HG02852 (cell line): Measurements from ENCODE around the gene STK35.

Source experiments
- ATAC-seq: cut with Tn5 transposase; IDR thresholded peaks from one replicate; pipeline ENCODE4 v1.9.1; 2021; ENCODE audit warnings: mild to moderate bottlenecking, moderate library complexity; ENCODE audit not compliant: unreplicated experiment

Gene STK35

DNA sequence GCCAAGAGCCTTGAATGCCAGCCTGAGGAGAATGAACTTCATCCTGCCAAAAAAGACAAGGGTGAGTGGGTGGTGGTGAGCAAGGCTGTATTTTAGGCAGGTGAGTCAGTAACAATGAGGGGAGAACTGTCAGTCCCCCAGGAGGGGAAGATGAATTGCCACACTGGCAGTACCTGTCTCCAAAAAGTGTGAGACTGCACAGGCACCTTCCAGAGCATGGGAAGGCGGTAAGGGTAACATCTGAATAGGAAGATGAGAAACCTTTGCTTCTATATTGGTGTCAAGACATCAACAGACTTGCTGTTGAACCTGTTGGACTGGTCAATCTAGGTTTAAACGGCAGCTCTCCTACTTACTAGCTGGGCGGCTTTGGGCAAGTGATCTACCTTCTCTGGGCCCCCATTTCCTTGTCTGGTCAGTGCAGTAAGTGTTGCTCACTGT is 30.9 kb downstream of the STK35 start:
- ATAC-seq: no peak

DNA sequence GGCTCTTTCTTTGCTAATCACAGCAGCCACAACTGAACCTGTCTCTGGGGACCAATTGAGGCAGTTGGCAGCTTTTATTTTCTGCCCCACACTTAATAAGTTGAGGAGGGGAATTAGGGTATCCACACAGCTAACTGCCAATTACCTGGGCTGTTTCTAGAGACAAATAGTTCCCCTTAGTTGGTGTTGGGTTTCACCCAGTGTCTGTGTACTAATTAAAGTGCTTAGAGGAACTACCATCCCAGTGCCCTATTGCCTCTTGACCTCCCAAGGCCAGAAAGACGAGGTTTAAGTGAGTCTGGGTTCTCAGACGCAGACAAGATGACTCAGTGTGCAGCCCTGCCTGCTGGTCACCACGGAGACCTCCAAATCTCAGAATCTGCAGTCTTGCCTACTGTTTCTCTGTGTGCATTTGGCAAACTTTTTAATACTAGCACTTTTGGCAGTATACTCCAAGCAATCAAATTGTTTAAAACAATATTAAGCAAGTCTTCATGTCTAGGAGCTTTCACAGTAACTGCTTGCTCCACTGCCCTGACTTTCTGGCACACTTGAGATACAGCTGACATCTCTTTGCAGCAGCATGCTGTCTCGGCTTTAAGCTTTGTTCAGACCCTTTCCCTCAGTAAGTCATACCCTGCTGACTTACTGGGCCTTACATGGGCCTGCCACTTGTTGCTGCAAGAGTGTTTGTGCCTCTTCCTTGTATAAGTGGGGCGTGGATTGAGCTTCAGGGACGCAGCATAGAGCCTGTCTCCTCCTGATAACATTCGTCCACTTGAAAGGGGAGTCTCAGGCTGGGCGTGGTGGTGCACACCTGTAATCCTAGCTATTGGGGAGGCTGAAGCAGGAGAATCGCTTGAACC is 31.9 kb downstream of the STK35 start:
- ATAC-seq: no peak

DNA sequence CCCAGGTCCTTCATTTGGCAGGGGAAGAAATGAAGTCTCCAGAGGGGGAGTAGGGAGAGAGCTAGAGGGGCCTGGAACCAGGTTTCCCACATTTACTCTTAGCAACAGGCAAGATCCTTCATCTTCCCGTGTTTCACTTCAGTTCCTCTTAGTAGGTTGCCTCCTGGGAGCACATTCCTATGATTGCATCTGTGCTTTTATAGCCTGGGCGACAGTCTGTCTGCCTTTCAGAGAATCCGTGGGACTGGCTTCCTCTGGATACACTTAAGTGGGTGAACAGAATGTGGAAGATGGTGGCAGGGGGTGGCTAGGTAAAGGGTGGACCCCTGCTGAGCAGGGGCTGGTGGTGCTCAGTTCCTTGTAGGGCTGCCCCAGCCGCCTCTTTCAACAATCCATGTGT is 33.4 kb downstream of the STK35 start:
- ATAC-seq: no peak

DNA sequence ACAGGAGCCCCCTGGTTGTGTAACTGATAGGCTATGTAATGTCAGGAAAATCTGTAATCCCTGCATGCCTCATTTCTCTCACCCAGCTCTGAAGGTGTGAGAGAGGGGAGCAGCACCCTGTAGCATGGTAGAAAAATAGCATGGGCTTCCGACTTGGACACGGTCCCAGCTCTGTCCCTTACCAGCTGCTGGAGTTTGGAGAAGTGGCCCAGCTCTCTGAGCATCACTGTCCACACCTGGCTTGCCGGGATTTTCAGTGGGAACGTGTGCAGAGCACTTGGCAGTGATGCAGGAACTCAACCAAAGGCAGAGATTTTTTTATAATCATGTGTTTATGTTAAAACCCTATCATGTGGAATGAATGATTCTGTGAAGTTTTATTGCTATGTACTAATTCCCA is 34.6 kb downstream of the STK35 start:
- ATAC-seq: no peak

DNA sequence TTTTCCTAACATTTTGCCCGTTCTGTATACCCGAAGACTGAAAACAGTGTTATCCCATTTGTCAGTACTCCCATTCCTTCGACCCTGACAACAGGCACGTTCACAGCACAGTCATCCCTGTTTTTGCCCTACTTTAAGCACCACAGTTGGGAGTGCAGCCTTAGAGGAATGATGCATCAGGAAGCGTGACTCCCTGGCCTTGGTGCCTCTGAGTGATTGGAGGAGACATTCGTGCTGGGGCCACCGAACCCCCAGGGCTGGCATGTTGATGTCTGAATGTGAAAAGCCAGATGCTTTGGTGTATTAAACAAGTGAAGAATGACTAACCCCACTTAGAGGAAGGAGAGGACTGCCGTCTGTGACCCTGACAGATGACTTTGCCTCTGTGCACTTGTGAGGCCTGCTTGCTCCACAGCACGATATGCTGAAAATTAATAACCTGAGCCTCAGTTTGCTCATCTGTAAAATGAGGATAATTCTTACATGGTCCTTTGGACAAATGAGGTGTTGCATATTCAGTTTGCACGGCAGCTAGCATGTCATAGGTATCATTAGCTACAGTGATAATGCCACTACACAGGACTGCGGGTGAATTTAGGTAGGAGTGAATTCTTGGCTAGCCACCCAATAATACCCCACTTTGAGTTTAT is 36.0 kb downstream of the STK35 start:
- no peak for ATAC-seq

DNA sequence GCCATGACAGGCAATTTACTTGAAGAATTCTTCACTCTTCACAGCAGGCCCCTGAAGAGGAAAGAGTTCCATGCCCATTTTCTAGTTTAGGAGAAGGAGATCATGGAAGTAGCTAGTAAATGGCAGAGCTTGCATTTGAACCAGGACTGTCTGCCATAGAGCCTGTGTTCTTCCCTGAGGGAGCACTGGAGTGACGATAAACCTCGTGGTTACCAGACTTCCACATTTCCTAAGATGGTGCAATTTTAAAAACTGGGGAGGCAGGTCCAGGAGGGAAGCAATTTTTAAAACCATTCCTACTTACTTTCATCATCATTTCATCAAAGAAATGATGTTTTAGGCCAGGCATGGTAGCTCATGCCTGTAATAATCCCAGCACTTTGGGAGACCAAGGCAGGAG is 36.8 kb downstream of the STK35 start:
- no peak for ATAC-seq

DNA sequence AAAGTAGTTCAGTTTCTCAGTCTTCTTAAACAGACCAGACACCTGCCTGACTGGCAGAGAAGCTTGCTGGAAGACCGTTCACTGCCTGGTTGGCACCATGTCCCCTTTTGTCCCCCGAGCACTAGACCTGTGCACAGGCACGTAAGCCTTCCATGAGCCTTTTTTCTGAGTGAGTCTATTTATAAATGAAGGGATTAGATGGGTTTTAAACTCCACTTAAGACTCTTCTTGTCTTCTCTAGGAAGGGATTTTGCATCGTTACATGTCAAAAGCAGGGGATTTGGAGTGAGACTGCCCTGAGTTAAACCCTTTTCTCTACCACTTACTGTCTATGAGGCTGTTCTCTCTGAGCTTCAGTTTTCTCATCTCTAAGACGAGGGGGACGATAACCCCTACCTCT is 37.6 kb downstream of the STK35 start:
- ATAC-seq: no peak

DNA sequence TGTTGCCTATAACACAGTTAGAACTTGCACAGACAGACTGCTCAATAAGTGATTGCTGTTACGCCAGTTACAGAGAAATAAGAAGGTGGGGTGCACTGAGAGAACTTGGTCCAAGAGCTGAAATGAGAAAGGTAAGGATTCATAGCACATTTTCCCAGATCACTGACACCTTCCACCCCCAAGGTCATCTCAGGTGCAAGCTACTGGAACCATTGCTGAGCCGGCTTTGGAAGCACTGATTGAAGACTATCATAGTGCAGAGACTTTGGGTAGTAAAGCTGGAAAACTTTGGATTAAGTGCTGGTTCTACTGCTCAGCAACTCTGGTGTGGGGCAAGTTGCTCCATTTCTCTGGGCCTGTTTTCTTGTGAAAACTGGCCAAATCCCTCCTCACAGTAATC is 38.1 kb downstream of the STK35 start:
- no peak for ATAC-seq

DNA sequence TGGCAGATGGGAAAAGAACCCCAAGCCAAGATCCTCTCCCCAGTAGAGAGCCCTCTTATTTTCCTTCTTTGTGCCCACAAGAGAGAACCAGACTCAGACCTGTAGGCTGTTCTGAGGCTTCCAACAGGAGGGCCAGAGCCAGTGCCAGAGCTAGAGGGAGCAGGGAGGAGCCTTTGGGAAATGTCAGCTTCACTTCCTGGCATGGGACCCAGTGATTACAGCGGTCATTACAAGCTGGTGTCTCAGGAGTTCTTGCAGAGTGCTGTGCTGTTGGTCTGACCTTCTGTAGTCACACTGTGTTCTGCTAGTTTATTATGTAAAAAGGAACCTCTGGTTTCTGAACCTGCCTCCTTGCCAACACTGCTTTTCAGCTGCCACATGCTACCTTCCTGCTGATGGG is 38.9 kb downstream of the STK35 start:
- ATAC-seq: no peak

DNA sequence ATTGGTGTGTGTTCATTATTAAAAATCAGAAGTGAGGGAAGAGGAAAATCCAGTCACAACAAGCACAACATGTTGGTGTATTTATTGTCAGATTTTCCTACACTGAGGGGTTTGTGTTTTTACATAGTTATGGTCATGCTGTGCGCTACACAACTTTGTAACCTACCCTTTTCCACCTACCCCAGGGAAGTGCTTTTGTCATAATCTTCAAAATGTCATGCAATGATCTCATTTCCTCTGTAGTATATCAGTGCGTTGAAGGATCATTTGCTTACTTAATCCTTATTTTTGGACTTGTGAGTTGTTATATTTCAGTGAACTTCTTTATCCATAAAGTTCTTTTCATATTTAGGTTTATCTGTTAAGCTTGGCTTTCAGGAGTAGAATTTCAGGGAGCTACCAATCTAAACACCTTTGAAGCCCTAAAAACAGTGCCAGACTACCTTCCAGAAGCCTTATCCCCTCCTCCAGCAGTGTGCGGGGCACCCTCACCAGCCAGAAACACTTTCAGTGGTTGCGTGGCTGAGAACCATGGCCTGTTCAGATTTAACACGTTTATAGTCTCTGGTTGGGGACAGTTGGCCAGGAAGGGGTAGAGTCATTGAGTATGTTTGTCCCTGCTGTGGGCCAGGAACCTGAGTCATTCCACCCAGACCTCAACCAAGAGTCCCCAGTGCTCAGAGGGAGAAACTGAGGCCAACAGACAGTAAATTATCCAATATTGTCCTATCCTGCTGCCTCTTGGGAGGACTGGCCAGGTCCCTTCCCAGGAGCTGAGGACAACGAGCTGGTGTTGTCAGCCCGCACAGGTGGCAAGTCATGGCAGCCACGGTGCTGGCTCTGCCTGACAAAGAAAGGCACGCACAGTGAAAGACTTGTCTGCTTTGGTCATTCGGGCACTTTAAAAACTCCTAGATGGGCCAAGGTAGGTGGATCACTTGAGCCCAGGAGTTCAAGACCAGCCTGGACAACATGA is 40.3 kb downstream of the STK35 start:
- no peak for ATAC-seq

DNA sequence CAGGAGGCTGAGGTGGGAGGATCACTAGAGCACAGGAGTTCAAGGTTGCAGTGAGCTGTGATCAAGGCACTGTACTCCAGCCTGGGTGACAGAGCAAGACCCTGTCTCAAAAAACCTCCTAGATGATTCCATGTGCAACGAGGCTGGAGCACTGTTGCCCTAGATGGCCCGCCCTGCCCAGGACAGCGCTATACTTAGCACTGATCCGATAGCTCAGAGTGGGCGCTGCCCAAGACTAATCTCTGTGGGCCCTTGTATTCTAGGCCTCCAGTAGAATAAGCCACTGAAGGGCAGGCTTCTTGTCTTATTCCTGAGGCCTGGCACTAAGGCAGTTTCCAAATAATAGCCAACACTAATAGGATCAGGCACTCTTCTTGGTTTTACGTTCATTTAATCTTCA is 41.0 kb downstream of the STK35 start:
- no peak for ATAC-seq

DNA sequence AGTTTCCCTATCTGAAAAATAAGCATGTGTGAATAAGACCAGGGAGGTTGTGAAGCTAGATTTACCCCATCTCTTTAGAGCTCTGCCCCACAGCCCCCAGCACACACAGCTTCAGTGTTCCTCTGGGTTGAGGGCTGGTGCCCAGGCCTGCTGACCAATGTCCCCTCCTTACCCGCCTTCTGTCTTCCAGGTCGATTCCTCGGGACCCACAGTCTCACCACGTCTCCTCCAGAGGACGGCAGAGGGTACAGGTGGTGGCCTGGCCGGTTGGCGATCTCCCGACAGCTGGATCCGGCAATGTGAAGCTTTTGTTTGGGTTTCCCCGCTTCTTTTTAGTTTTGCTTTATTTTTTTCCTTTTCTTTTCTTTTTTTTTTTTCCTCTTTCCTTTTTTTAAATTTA is 42.0 kb downstream of the STK35 start:
- ATAC-seq: no peak

DNA sequence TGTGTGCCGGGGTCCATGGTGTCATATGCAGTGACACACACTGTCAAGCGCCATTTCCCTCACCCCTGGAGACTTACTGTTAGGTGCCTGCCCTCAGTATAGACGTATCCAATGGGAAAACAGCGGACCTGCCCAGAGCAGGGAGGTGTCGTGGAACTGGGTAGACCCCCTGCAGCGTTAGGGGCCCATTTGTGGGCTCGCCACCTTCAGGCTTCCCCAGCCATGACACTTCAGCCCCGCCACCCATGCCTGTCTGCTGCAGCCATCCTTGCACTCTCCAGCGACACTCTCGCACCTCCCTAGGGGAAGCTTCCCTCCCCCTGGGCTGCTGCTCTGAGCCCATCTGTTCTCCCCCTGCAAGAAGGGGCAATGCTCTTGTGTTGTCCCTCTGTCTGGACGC is 43.2 kb downstream of the STK35 start:
- no peak for ATAC-seq

DNA sequence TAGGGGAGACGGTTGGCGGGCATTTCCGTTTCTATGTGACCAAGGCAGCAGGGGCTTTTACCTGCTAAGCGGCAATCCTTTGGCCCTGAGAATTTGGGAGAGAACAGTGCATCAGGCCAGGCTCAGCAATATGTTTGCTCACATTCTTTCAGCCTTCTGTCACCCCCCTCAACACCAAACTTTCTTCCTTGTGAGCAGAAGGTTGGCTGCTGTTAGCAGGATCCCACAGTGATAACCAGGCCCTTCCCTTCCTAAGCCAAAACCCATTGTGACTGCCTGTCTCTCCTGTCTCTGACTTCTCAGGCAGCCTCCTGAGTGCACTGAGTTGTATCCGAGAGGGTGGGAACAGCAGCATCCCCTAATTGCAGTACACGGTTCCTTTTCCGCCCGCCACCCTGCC is 43.7 kb downstream of the STK35 start:
- ATAC-seq: no peak

DNA sequence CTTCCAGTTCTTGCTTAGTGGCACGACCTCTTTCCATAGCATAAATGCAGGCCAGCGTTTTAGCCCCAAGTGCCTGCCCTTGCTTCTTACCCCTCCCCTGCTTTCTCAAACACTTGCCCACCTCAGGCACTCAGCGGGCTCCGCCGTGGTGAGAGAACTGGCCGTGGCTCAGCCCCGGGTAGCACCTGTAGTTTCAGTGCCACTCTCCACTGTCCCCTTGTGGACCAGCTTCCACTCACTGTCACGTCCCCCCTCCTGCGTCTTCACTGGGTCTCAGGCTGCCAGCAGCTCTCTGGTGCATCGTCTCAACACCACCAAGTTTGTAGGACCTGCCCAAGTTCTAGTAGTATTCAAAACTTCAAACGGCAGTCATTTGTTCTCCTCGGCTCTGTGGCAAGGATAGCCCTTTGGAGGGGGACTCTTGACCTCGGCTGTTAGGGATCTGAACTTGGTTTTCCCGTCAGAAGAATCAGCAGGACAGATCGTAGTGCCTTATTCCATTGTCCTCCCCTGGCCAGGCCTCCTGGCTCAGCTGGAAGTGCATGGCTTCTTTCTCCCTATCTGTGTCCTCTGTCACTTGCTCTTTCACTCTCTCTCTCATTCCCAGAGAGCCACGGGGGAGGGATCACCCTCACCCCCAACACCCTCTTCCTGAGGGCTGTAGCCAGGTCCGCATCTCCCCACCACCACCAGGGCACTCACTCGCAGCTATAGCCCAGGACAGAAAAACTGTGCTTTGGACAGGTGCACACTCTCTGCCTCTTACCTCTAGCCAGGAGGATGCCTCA is 44.6 kb downstream of the STK35 start:
- no peak for ATAC-seq

DNA sequence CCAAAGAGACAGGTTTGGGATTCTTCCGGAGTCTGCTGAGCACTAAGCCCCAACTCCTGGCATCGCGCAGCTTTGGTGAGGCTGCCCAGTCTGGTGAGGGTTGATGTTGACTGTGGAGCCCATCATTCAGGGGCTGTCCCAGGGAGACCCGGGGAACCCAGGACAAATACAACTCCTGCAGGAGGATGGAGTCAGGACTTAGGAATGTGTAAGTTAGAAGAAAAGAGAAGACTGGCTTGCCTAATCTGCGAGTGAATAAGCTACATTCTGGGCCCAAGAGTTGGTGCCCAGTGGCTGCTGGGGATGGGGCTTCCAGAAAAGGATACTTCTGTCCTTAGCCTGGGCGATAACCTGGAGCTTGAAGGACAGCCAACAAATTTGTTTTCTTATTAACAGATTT is 47.9 kb downstream of the STK35 start:
- no peak for ATAC-seq

DNA sequence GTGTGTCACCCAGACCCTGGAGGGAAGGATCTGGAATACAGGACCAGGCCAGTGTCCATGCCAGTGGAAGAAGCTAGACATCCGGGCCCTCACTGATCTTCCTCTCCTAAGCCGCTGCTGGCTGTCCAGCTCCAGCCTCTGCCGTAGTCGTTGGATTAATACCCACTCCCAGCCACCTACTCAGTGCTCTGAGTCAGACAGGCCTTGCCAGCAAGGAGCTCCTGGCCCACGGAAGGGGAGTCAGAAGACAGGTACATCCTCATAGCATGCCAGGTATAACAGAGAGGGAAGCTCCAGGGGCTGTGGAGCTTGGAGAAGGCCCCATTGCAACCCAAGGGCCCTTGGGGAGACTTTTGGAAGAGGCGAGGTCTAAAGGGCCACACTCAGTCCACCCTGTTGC is 49.0 kb downstream of the STK35 start:
- no peak for ATAC-seq

DNA sequence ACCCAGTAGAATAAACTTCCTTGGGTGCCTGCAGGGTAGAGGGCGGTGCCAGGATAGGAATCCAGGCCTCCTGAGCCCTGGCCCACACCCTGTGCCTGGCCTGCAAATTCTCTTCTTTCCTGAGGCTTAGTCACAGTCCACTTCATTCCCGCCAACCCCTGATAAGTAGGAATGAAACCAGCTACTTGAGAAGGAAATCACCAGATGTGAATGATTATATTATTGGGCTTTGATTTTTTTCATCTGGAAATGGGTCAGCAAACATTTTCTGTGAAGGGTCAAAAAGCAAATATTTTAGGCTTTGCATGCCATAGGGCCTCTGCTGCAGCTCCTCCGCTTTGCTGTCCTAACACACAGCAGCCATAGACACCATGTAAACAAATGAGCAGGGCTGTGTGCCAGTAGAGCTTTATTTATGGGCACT is 50.2 kb downstream of the STK35 start:
- no peak for ATAC-seq

DNA sequence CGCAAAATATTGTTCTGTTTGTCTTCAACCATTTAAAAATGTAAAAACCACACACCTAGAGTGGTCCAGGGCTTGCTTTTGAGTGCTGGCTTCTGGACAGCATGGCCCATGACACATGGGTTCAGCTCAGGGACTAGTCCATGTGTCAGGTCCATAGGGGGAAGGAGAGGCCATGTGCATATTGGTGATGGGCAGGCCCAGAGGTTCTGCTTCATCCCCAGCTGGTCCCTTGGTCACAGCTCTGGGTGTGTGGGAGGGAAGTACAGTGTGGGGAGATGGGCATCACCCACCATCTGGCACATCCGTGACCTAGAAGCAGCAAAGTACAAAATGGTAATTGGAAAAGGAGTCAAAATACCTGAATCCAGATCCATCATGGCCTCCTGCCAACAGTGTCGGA is 50.7 kb downstream of the STK35 start:
- no peak for ATAC-seq

DNA sequence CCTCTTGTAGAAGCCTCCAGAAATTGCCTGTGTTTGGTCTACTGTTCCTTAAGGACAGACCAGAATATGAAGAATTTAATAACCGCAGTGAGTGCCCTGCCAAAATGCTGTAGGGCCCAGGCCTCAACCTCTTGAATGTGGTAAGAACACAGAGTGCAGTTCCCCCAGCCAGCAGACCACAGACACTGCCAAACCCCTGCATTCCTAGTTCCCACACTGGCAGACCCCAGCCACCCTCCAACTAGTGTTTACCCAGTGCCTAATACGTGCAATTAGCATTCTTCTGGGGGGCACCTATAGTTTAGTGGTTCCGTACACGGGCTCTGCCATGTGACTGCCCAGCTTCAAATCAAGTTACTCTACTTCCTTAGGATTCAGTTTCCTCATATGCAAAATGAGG is 51.7 kb downstream of the STK35 start:
- ATAC-seq: no peak

DNA sequence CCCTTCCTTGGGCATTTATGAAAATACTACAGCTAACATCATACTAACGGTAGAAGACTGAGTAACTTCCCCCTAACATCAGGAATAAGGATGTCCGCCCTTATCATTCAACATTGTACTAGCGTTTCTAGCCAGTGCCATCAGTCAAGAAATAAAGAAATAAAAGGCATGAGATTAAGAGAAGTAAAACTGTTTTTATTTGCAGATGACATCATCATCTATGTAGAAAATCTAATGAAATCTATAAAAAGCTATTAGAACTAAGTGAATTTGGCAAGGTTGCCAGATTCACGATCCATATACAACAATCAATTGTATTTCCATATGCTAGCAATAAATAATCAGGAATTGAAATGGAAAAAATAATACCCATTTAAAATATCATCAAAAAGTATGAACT is 54.6 kb downstream of the STK35 start:
- no peak for ATAC-seq
